KOPT-K1 (cell line): ENCODE data around the gene MAN2A2.
"Not testable (repeated sequence)": the region's sequence is repeated elsewhere in the genome, so short reads cannot be mapped to it uniquely, and the experiment has no call there.

ENCODE experiments used
- H3K27ac ChIP-seq: fragments of 200-600 bp; sonication (generic); 2 replicates; pipeline ENCODE4 v1.5.1; 2016; ENCODE audit warnings: antibody characterized with exemption, mild to moderate bottlenecking, low read depth, low read length; ENCODE audit not compliant: poor library complexity, severe bottlenecking
- H3K36me3 ChIP-seq: fragments of 200-600 bp; sonication (generic); 2 replicates; pipeline ENCODE4 v1.5.1; 2017; ENCODE audit warnings: antibody characterized with exemption, mild to moderate bottlenecking, low read length, moderate library complexity; ENCODE audit not compliant: insufficient read depth
- H3K9me3 ChIP-seq: fragments of 200-600 bp; sonication (generic); 2 replicates; pipeline ENCODE4 v1.5.1; 2017; ENCODE audit warnings: antibody characterized with exemption, low read length, mild to moderate bottlenecking; ENCODE audit not compliant: insufficient read depth, poor library complexity, severe bottlenecking

MAN2A2 gene

GRCh38 chr15:90903733-90904536, 833 bp downstream of the MAN2A2 start:
- Histone ChIP-seq H3K9me3 (no peaks in the 10 kb centered on the region), H3K27ac (peak overlapping the region; percentile 67), H3K36me3 (peaks cover 39% of the 10 kb centered on the region)

- Histone ChIP-seq H3K9me3 (no peaks in the 10 kb centered on the region), H3K27ac (no peak overlapping the region), H3K36me3 (peaks cover 47% of the 10 kb centered on the region)
Measured at GRCh38 chr15:90904746-90905145, 1.6 kb downstream of the MAN2A2 start.

GRCh38 chr15:90905306-90906180, 2.4 kb downstream of the MAN2A2 start:
- no peak overlapping the region for H3K27ac ChIP-seq
- peaks cover 55% of the 10 kb centered on the region for H3K36me3 ChIP-seq
- H3K9me3 ChIP-seq, result no peaks in the 10 kb centered on the region

- Histone ChIP-seq H3K9me3 (no peaks in the 10 kb centered on the region), H3K27ac (no peak overlapping the region), H3K36me3 (peaks cover 63% of the 10 kb centered on the region)
Measured at GRCh38 chr15:90906181-90906849, 3.2 kb downstream of the MAN2A2 start.

- H3K36me3 ChIP-seq, result peaks cover 71% of the 10 kb centered on the region
- no peaks in the 10 kb centered on the region for H3K9me3 ChIP-seq
- no peak overlapping the region for H3K27ac ChIP-seq
Measured at GRCh38 chr15:90907051-90907660, 4.1 kb downstream of the MAN2A2 start.

GRCh38 chr15:90907838-90908507, 4.9 kb downstream of the MAN2A2 start:
- Histone ChIP-seq H3K9me3 (no peaks in the 10 kb centered on the region), H3K36me3 (peaks cover 79% of the 10 kb centered on the region), H3K27ac (no peak overlapping the region)

- not testable (repeated sequence) for H3K9me3 ChIP-seq, H3K27ac ChIP-seq
- H3K36me3 ChIP-seq, result peaks cover 94% of the 10 kb centered on the region
Measured at GRCh38 chr15:90909449-90909848, 6.3 kb downstream of the MAN2A2 start.

- H3K36me3 ChIP-seq, result peaks cover 95% of the 10 kb centered on the region
- no peaks in the 10 kb centered on the region for H3K9me3 ChIP-seq
- H3K27ac ChIP-seq, result no peak overlapping the region
Measured at GRCh38 chr15:90909976-90910375, 6.9 kb downstream of the MAN2A2 start.

- Histone ChIP-seq H3K36me3 (peaks cover 95% of the 10 kb centered on the region), H3K27ac (no peak overlapping the region), H3K9me3 (no peaks in the 10 kb centered on the region)
Measured at GRCh38 chr15:90910441-90911301, 7.6 kb downstream of the MAN2A2 start.

GRCh38 chr15:90911302-90911623, 8.2 kb downstream of the MAN2A2 start:
- Histone ChIP-seq H3K27ac (no peak overlapping the region), H3K9me3 (no peaks in the 10 kb centered on the region), H3K36me3 (peaks cover 95% of the 10 kb centered on the region)

GRCh38 chr15:90911906-90912769, 9.0 kb downstream of the MAN2A2 start:
- no peak overlapping the region for H3K27ac ChIP-seq
- peaks cover 95% of the 10 kb centered on the region for H3K36me3 ChIP-seq

GRCh38 chr15:90912770-90913075, 9.6 kb downstream of the MAN2A2 start:
- Histone ChIP-seq H3K36me3 (peaks cover 95% of the 10 kb centered on the region), H3K9me3 (no peaks in the 10 kb centered on the region), H3K27ac (no peak overlapping the region)

More at GRCh38 chr15:90911906-90912769, 9.0 kb downstream of the MAN2A2 start:
- no peaks in the 10 kb centered on the region for H3K9me3 ChIP-seq

GRCh38 chr15:90913398-90913944, 10.4 kb downstream of the MAN2A2 start:
- Histone ChIP-seq H3K27ac (no peak overlapping the region), H3K9me3 (no peaks in the 10 kb centered on the region), H3K36me3 (peaks cover 98% of the 10 kb centered on the region)
